Neuronal stem cell (in vitro differentiated cells): ENCODE results near the gene CAPNS2.

Source experiments
- DNase-seq: peaks from one replicate; pipeline ENCODE4 v3.0.0-alpha.2; 2013; ENCODE audit warnings: low spot score
- H2AFZ ChIP-seq: one replicate; pipeline ENCODE4 v1.6.1; 2013; ENCODE audit warnings: mild to moderate bottlenecking, low read length, inconsistent platforms
- H2AK5ac ChIP-seq: 2 replicates; pipeline ENCODE4 v1.6.1; 2013; ENCODE audit warnings: low read depth, mild to moderate bottlenecking, inconsistent platforms, low read length, moderate library complexity, mixed read lengths
- H2BK120ac ChIP-seq: 2 replicates; pipeline ENCODE4 v1.6.1; 2013; ENCODE audit warnings: low read depth, mild to moderate bottlenecking, inconsistent platforms, low read length, moderate library complexity, mixed read lengths
- H2BK12ac ChIP-seq: one replicate; pipeline ENCODE4 v1.6.1; 2013; ENCODE audit warnings: low read length, inconsistent platforms
- H2BK15ac ChIP-seq: 2 replicates; pipeline ENCODE4 v1.6.1; 2013; ENCODE audit warnings: mild to moderate bottlenecking, low read length, inconsistent platforms, mixed read lengths
- H2BK5ac ChIP-seq: one replicate; pipeline ENCODE4 v1.6.1; 2013; ENCODE audit warnings: inconsistent platforms, mild to moderate bottlenecking, low read length, moderate library complexity
- H3K14ac ChIP-seq: one replicate; pipeline ENCODE4 v1.6.1; 2013; ENCODE audit warnings: low read length, inconsistent platforms
- H3K18ac ChIP-seq: 2 replicates; pipeline ENCODE4 v1.6.1; 2013; ENCODE audit warnings: low read length, inconsistent platforms
- H3K23ac ChIP-seq: 2 replicates; pipeline ENCODE4 v1.6.1; 2013; ENCODE audit warnings: low read depth, mild to moderate bottlenecking, mixed read lengths, low read length, inconsistent platforms; ENCODE audit not compliant: poor library complexity
- H3K27ac ChIP-seq: replicated peaks from 3 replicates; pipeline ENCODE4 v1.5.1; 2013; ENCODE audit warnings: low read length, inconsistent platforms
- H3K27me3 ChIP-seq, 3 experiments: 2 replicates each; pipeline ENCODE4 v1.6.1; 2013; ENCODE audit warnings: low read length in 3 of 3, mild to moderate bottlenecking in 2 of 3, inconsistent platforms in 1 of 3, low read depth in 1 of 3, mixed read lengths in 1 of 3, moderate library complexity in 1 of 3; ENCODE audit not compliant: control insufficient read depth in 3 of 3, insufficient read depth in 3 of 3
- H3K36me3 ChIP-seq, 2 donors: replicated peaks in 1 of 2; 2 replicates each; pipeline ENCODE4 v1.6.1; 2013; ENCODE audit warnings: low read length in 2 of 2; ENCODE audit not compliant: control insufficient read depth in 2 of 2, insufficient read depth in 2 of 2
- H3K4ac ChIP-seq: 2 replicates; pipeline ENCODE4 v1.6.1; 2013; ENCODE audit warnings: inconsistent platforms, mild to moderate bottlenecking, low read length, moderate library complexity
- H3K4me1 ChIP-seq, 2 donors: 1 replicate in 1 of 2; 2 replicates in 1 of 2; pipeline ENCODE4 v1.6.1; 2013; ENCODE audit warnings: low read length in 2 of 2, low read depth in 1 of 2; ENCODE audit not compliant: control insufficient read depth in 2 of 2, insufficient read depth in 1 of 2
- H3K4me2 ChIP-seq: one replicate; pipeline ENCODE4 v1.6.1; 2013; ENCODE audit warnings: mild to moderate bottlenecking, low read length, inconsistent platforms; ENCODE audit not compliant: insufficient read depth, poor library complexity, severe bottlenecking
- H3K4me3 ChIP-seq, 2 donors: 2 replicates each; pipeline ENCODE4 v1.5.1; 2013; ENCODE audit warnings: low read length in 2 of 2, mild to moderate bottlenecking in 2 of 2, inconsistent platforms in 1 of 2, moderate library complexity in 1 of 2
- H3K79me1 ChIP-seq: one replicate; pipeline ENCODE4 v1.6.1; 2013; ENCODE audit warnings: low read depth, mild to moderate bottlenecking, inconsistent platforms, low read length, moderate library complexity
- H3K9ac ChIP-seq: one replicate; pipeline ENCODE4 v1.6.1; 2013; ENCODE audit warnings: mild to moderate bottlenecking, low read depth, low read length, inconsistent platforms; ENCODE audit not compliant: poor library complexity
- H3K9me3 ChIP-seq, 2 donors: replicated peaks in 1 of 2; 2 replicates each; pipeline versions ENCODE3 to v1.6.1; 2013; ENCODE audit warnings: low read length in 2 of 2, mild to moderate bottlenecking in 2 of 2, inconsistent platforms in 1 of 2, low read depth in 1 of 2, mixed read lengths in 1 of 2, moderate library complexity in 1 of 2; ENCODE audit not compliant: control insufficient read depth in 2 of 2, insufficient read depth in 1 of 2
- H4K8ac ChIP-seq: one replicate; pipeline ENCODE4 v1.6.1; 2013; ENCODE audit warnings: low read depth, mild to moderate bottlenecking, inconsistent platforms, low read length, moderate library complexity
- H4K91ac ChIP-seq: one replicate; pipeline ENCODE4 v1.6.1; 2013; ENCODE audit warnings: low read length, low read depth, mild to moderate bottlenecking, inconsistent platforms; ENCODE audit not compliant: poor library complexity
- WGBS, 2 donors: extraction: QIAGEN DNeasy Blood & Tissue Kit; methylation state at CpG; one replicate each; pipeline ENCODE4 v1.1.7; 2013; ENCODE audit warnings: missing lambda C conversion rate in 2 of 2, mixed read lengths in 1 of 2; ENCODE audit not compliant: insufficient read length in 2 of 2, insufficient replicate concordance in 1 of 2; ENCODE audit errors: extremely low coverage in 2 of 2; 5-methylcytosine and 5-hydroxymethylcytosine counted together

CAPNS2 gene

GRCh38 chr16:55563797-55564196 is 2.7 kb upstream of the CAPNS2 start:
- H2BK12ac ChIP-seq: no peak overlapping the region
- H3K4ac ChIP-seq: no peak overlapping the region
- peaks cover 0 to 5% of the 10 kb centered on the region in 2 donors for H3K4me1 ChIP-seq
- no peak overlapping the region for H3K4me3 ChIP-seq
- no peak overlapping the region for H2BK120ac ChIP-seq
- no peaks in the 10 kb centered on the region for H3K9me3 ChIP-seq
- H4K8ac ChIP-seq: no peak overlapping the region
- H3K23ac ChIP-seq: no peak overlapping the region
- H3K27me3 ChIP-seq: no peaks in the 10 kb centered on the region
- H4K91ac ChIP-seq: no peak overlapping the region
- no peak overlapping the region for H3K9ac ChIP-seq
- DNase-seq: no peak
- H2BK15ac ChIP-seq: no peak overlapping the region
- H2AK5ac ChIP-seq: no peak overlapping the region
- no peaks in the 10 kb centered on the region for H3K79me1 ChIP-seq
- H3K18ac ChIP-seq: no peak overlapping the region
- H3K27ac ChIP-seq: no peak overlapping the region
- H2AFZ ChIP-seq: no peak overlapping the region
- no peak overlapping the region for H2BK5ac ChIP-seq
- H3K4me2 ChIP-seq: no peak overlapping the region
- no peaks in the 10 kb centered on the region for H3K36me3 ChIP-seq
- no peak overlapping the region for H3K14ac ChIP-seq
- no CpG with 5 or more reads among the region's 2 CpGs for WGBS, 2 donors

GRCh38 chr16:55565086-55565485 is 1.4 kb upstream of the CAPNS2 start:
- Histone ChIP-seq H3K4me3 (no peak overlapping the region), H2BK15ac (no peak overlapping the region), H3K9me3 (no peaks in the 10 kb centered on the region), H4K8ac (no peak overlapping the region), H2AK5ac (no peak overlapping the region), H2BK12ac (no peak overlapping the region), H3K27ac (no peak overlapping the region), H3K4me1 (peaks cover 0 to 11% of the 10 kb centered on the region in 2 donors), H3K27me3 (no peaks in the 10 kb centered on the region), H4K91ac (no peak overlapping the region), H3K36me3 (no peaks in the 10 kb centered on the region), H3K18ac (no peak overlapping the region), H2AFZ (no peak overlapping the region), H3K14ac (no peak overlapping the region), H3K4me2 (no peak overlapping the region), H3K4ac (no peak overlapping the region), H3K79me1 (no peaks in the 10 kb centered on the region), H3K9ac (no peak overlapping the region), H3K23ac (no peak overlapping the region), H2BK5ac (no peak overlapping the region), H2BK120ac (no peak overlapping the region)
- no peak for DNase-seq
- no CpG with 5 or more reads among the region's 1 CpG for WGBS, 2 donors

GRCh38 chr16:55567382-55567781 is 898 bp downstream of the CAPNS2 start:
- Histone ChIP-seq H2AK5ac (no peak overlapping the region), H3K4me1 (peaks cover 0 to 16% of the 10 kb centered on the region in 2 donors), H3K9ac (no peak overlapping the region), H3K36me3 (no peaks in the 10 kb centered on the region), H4K91ac (no peak overlapping the region), H2BK12ac (no peak overlapping the region), H2BK120ac (no peak overlapping the region), H4K8ac (no peak overlapping the region), H3K79me1 (no peaks in the 10 kb centered on the region), H3K27ac (no peak overlapping the region), H3K23ac (no peak overlapping the region), H3K27me3 (no peaks in the 10 kb centered on the region), H3K18ac (no peak overlapping the region), H3K14ac (no peak overlapping the region), H2BK5ac (no peak overlapping the region), H3K4me3 (no peak overlapping the region), H2BK15ac (no peak overlapping the region), H3K9me3 (no peaks in the 10 kb centered on the region), H3K4me2 (no peak overlapping the region), H3K4ac (no peak overlapping the region), H2AFZ (no peak overlapping the region)
- no CpG with 5 or more reads among the region's 3 CpGs for WGBS, 2 donors
- no peak for DNase-seq

GRCh38 chr16:55568207-55568606 is 1.7 kb downstream of the CAPNS2 start:
- Histone ChIP-seq H3K18ac (no peak overlapping the region), H2AFZ (no peak overlapping the region), H4K91ac (no peak overlapping the region), H3K14ac (no peak overlapping the region), H3K27me3 (no peaks in the 10 kb centered on the region), H2BK12ac (no peak overlapping the region), H3K23ac (no peak overlapping the region), H3K36me3 (no peaks in the 10 kb centered on the region), H3K4ac (no peak overlapping the region), H3K4me2 (no peak overlapping the region), H3K27ac (no peak overlapping the region), H2AK5ac (no peak overlapping the region), H3K9me3 (no peaks in the 10 kb centered on the region), H3K4me1 (peaks cover 0 to 16% of the 10 kb centered on the region in 2 donors), H2BK15ac (no peak overlapping the region), H4K8ac (no peak overlapping the region), H3K9ac (no peak overlapping the region), H3K79me1 (no peaks in the 10 kb centered on the region), H3K4me3 (no peak overlapping the region), H2BK120ac (no peak overlapping the region), H2BK5ac (no peak overlapping the region)
- DNase-seq: no peak
- no CpG with 5 or more reads among the region's 3 CpGs for WGBS, 2 donors
